Lower leg skin (tissue), 3 donors: ENCODE results near the gene SNAI1.

Experiments
- CTCF ChIP-seq, 3 donors: fragments of 450-650 bp; IDR thresholded peaks; one replicate each; pipeline ENCODE4 v1.5.1; 2016; ENCODE audit warnings: antibody characterized with exemption in 3 of 3, mild to moderate bottlenecking in 3 of 3, moderate library complexity in 2 of 3
- POLR2A ChIP-seq, 2 donors: fragments of 450-650 bp; IDR thresholded peaks; one replicate each; pipeline ENCODE4 v1.6.1; 2016 to 2017; ENCODE audit warnings: antibody characterized with exemption in 2 of 2, mild to moderate bottlenecking in 1 of 2, moderate library complexity in 1 of 2

GRCh38 chr20:50027611-50028105 is 44.9 kb downstream of the SNAI1 start:
- TF ChIP-seq POLR2A (IDR thresholded peaks at IDR 0.05) (no peak), CTCF (IDR thresholded peaks at IDR 0.05) (no peak)
